MM.1S (cell line): ENCODE results near the gene TMC8.

Source experiments
- CTCF ChIP-seq: fragments of 300-600 bp; sonication (generic); IDR thresholded peaks from 2 replicates; pipeline ENCODE4 v1.5.1; 2016; ENCODE audit warnings: antibody characterized with exemption, low read length, mixed read lengths
- EZH2phosphoT487 ChIP-seq: fragments of 300-600 bp; sonication (generic); IDR thresholded peaks from 2 replicates; pipeline ENCODE4 v1.6.1; 2018; ENCODE audit warnings: antibody characterized with exemption, low read length

- TF ChIP-seq CTCF (no peak), EZH2phosphoT487 (no peak)
These were observed 45.0 kb downstream of the TMC8 start for GRCh38 chr17:78175643-78175981.
